Upper lobe of right lung (tissue), 1 donor: ENCODE results near the gene SSU72. TPM values are rescaled to one million over a fixed set of nuclear protein-coding genes. Genes with fewer than 3 reads are reported as not detected.
A peak's percentile ranks its signal among the peaks of the same experiment; 100 is the strongest.

Source experiments
- ATAC-seq: fragments of 200-7000 bp; cut with Tn5 transposase; one replicate; pipeline ENCODE4 v1.9.1; 2020; ENCODE audit warnings: mild to moderate bottlenecking, moderate library complexity
- DNase-seq: peaks from one replicate; pipeline ENCODE4 v3.0.0-alpha.2; 2020
- H3K27ac ChIP-seq: fragments of 200-600 bp; one replicate; pipeline ENCODE4 v1.8.0; 2022
- H3K27me3 ChIP-seq: fragments of 200-600 bp; one replicate; pipeline ENCODE4 v1.8.0; 2022; ENCODE audit warnings: mild to moderate bottlenecking
- H3K36me3 ChIP-seq: fragments of 200-600 bp; one replicate; pipeline ENCODE4 v1.8.0; 2022
- H3K4me1 ChIP-seq: fragments of 200-600 bp; one replicate; pipeline ENCODE4 v1.8.0; 2022
- H3K4me3 ChIP-seq: fragments of 200-600 bp; one replicate; pipeline ENCODE4 v1.8.0; 2022; ENCODE audit warnings: mild to moderate bottlenecking
- H3K9me3 ChIP-seq: fragments of 200-600 bp; one replicate; pipeline ENCODE4 v1.8.0; 2022
- intact Hi-C: fragments of 100-400 bp; cut with DNase I; formaldehyde crosslinking; loops from one replicate; pipeline ENCODE4 v1.11.0; 2022
- total RNA-seq: library from RNA; stranded (reverse); fragmentation: NEBNext Ultra II Directional; extraction: Animal tissue kit (Norgen Biotek cat#: 25700); gene quantifications from one replicate; pipeline ENCODE4 v1.2.1, GENCODE V29; 2021
- TF ChIP-seq, protein P1 (sequence below): fragments of 200-600 bp; IDR thresholded peaks from one replicate; pipeline ENCODE4 v1.8.0; 2022; ENCODE audit warnings: antibody characterized with exemption
- donor health status: DM: no; HTN: yes; CAD: no; lungs with severe emphysema.

Gene SSU72
- total RNA-seq, 1 donor from 2014 or later: 125 TPM

DNA sequence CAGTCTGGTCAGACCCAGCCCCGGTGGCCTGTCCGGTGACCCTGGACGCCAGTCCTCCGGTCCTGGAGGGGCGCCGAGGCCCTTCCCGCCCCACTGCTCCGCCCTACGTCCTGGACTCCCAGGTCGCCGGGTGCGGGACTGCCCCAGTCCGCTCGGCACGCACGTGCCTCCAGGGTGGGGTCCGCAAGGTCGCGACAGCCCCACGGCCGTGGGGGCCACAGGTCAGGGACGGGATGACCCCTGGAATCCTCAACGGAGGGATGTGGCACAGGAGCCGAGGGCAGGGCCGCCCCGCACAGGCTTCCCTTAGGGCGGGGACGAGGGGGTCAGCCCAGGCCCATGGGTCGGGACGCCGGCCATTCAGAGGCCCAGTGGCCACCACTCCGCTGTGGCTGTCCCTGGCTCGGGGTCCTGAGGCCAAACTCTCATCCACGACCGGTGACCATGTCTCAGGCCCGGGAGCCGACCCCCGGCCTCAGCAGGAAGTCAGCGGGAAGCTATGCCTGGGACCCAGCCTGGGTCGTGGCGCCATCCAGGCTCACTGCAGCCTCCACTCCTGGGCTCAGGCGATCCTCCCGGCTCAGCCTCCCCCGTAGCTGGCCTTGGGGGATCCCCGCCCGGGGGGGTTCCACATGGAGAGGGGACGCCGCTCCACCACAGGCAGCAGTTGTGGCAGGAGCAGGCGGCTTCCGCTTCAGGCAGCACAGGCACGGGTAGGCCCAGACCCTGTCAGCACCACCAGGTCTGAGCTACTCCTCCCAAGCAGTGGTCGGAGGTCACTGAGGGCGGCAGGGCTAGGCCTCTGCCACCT is 33.6 kb downstream of the SSU72 start:
- peak overlapping the region; percentile 45 for H3K4me3 ChIP-seq
- peaks cover 13% of the 10 kb centered on the region for H3K4me1 ChIP-seq
- H3K27me3 ChIP-seq: no peaks in the 10 kb centered on the region
- intact Hi-C loops: no loop called here
- ATAC-seq (peak; percentile 8), DNase-seq (no peak)
- H3K36me3 ChIP-seq: peaks cover 27% of the 10 kb centered on the region
- no peaks in the 10 kb centered on the region for H3K9me3 ChIP-seq
- peak overlapping the region; percentile 24 for H3K27ac ChIP-seq
- TF ChIP-seq, protein P1, sequence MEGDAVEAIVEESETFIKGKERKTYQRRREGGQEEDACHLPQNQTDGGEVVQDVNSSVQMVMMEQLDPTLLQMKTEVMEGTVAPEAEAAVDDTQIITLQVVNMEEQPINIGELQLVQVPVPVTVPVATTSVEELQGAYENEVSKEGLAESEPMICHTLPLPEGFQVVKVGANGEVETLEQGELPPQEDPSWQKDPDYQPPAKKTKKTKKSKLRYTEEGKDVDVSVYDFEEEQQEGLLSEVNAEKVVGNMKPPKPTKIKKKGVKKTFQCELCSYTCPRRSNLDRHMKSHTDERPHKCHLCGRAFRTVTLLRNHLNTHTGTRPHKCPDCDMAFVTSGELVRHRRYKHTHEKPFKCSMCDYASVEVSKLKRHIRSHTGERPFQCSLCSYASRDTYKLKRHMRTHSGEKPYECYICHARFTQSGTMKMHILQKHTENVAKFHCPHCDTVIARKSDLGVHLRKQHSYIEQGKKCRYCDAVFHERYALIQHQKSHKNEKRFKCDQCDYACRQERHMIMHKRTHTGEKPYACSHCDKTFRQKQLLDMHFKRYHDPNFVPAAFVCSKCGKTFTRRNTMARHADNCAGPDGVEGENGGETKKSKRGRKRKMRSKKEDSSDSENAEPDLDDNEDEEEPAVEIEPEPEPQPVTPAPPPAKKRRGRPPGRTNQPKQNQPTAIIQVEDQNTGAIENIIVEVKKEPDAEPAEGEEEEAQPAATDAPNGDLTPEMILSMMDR: no peak

DNA sequence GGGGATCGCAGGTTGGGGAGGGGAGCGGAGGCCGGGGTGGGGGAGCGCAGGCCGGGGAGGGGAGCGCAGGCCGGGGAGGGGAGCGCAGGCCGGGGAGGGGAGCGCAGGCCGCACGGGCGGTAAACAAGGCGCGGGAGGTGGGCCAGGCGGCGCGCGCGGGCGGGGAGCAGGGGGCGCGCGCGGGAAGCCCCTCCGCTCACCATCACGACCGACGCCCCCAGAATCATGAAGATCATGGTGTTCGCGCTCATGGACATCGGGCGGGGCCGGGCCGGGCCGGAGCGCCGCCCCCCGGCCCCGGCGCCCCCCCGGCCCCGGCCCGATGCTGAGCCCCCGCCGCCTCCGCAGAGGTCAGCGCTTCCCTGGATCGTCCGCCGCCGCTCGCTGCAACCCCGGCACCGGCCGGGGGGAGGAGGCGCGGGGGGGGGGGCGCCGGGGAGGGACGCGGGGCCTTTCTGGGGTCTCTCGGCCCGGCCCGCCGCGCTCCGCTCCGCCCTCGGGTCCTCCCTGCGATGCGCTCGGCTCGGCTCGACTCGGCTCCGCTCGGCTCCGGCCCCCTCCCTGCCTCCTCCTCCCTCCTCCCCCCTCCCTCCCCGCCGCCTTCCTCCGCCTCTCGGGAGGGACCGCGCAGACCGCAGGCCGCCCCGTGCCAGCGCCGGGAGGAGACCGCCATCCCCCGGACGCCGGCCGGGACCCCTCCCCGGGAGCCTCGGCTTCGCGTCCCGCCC is 34.4 kb downstream of the SSU72 start, which contains the start of gene TMEM240:
TMEM240 (minus strand) TSS at position 535 of the 728 bp plus-strand sequence; CDS start at position 257, 278 bp downstream.
- H3K4me1 ChIP-seq: peaks cover 13% of the 10 kb centered on the region
- peak within 1 kb of the TSS; percentile 45 for H3K4me3 ChIP-seq
- TF ChIP-seq, protein P1: no peak
- peak within 1 kb of the TSS; percentile 24 for H3K27ac ChIP-seq
- ATAC-seq (peak; percentile 73), DNase-seq (peak; percentile 85)
- H3K27me3 ChIP-seq: no peaks in the 10 kb centered on the region
- peaks cover 22% of the 10 kb centered on the region for H3K36me3 ChIP-seq
- no peaks in the 10 kb centered on the region for H3K9me3 ChIP-seq
- intact Hi-C loops: no loop called here

DNA sequence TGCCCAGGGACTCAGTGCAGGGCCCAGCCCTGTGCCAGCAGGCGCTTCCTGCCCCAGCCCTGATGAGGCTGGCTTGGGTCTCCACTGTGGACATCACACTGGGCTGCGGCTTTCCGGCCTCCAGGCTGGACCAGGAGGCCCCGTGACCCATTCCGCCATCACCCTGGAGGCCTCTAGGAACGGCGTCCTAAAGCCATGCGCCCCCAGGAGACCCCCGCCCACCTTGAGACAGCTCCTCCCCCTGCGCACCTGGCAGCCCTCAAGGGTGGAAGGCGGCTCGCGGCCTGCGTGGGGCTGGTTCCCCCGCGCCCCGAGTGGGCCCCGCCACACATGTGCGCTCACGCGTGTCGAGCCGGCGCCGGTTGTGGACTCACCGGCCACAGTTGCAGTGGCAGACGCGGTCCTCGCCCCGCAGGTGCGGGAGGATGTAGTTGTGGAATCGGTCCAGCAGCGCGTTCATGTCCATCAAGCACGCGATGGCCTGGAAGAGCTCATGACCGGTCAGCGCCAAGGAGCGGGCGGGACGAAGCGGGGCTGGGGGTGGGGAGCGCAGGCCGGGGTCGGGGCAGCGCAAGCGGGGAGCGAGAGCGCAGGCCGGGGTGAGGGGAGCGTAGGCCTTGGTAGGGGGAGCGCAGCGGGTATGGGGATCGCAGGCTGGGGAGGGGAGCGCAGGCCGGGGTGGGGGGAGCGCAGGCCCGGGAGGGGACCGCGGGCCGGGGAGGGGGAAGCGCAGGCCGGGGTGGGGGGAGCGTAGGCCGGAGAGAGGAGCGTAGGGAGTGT is 35.2 kb downstream of the SSU72 start:
- no peak overlapping the region for H3K27ac ChIP-seq
- no peak for ATAC-seq

DNA sequence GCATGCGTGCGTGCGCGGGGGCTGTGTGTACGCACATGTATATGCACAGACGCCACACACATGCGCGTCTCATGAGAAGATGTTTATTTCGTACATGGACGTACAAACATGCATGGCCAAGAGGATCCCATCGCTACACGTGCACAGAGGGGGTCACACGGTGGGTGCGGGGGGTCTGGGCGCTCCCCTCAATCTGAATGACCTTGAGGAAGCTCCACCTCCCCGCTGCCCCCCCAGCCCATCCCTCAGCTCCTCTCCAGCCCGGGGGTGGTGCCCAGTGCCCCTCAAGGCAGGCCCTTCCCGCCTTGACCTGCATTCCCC is 35.7 kb downstream of the SSU72 start:
- TF ChIP-seq, protein P1: no peak
- peaks cover 22% of the 10 kb centered on the region for H3K36me3 ChIP-seq
- peaks cover 13% of the 10 kb centered on the region for H3K4me1 ChIP-seq
- no peaks in the 10 kb centered on the region for H3K9me3 ChIP-seq
- H3K4me3 ChIP-seq: no peak overlapping the region
- H3K27me3 ChIP-seq: no peaks in the 10 kb centered on the region
- intact Hi-C loops: no loop called here
- no peak for ATAC-seq
- DNase-seq: no peak
- H3K27ac ChIP-seq: no peak overlapping the region

More for the DNA sequence above, 35.2 kb downstream of the SSU72 start:
- Histone ChIP-seq H3K9me3 (no peaks in the 10 kb centered on the region), H3K4me1 (peaks cover 13% of the 10 kb centered on the region), H3K36me3 (peaks cover 22% of the 10 kb centered on the region), H3K4me3 (peak overlapping the region; percentile 45), H3K27me3 (no peaks in the 10 kb centered on the region)
- intact Hi-C loops: no loop called here
- TF ChIP-seq, protein P1: no peak
- DNase-seq: no peak

GRCh38 chr1:1538334-1538733 is 36.3 kb downstream of the SSU72 start:
- Histone ChIP-seq H3K4me1 (peaks cover 13% of the 10 kb centered on the region), H3K4me3 (no peak overlapping the region), H3K9me3 (no peaks in the 10 kb centered on the region), H3K27me3 (no peaks in the 10 kb centered on the region), H3K36me3 (peaks cover 21% of the 10 kb centered on the region), H3K27ac (no peak overlapping the region)
- DNase-seq (no peak), ATAC-seq (no peak)
- intact Hi-C loops: no loop called here
- TF ChIP-seq, protein P1: no peak
